K562 (cell line): ENCODE data around the gene MACF1. TPM values are rescaled to one million over a fixed set of nuclear protein-coding genes. Genes with fewer than 3 reads are reported as not detected.

Experiments
- CBX8 ChIP-seq: fragments of 200-600 bp; sonication (generic); IDR thresholded peaks from 2 replicates; pipeline ENCODE4 v1.6.1; 2012; ENCODE audit warnings: borderline replicate concordance, mixed run types, low read depth, mild to moderate bottlenecking, moderate library complexity, mixed read lengths, low read length, control low read depth, inconsistent platforms; ENCODE audit not compliant: poor library complexity, severe bottlenecking; ENCODE audit errors: extremely low read depth
- FOSL1 ChIP-seq: fragments of 200-800 bp; sonication (Bioruptor generic); conservative IDR thresholded peaks from 2 replicates; pipeline ENCODE4 v1.6.1; 2016; ENCODE audit warnings: missing genetic modification characterization, missing compliant biosample characterization
- HDAC1 ChIP-seq, 2 experiments: fragments of 450-650 bp; IDR thresholded peaks; 2 replicates each; pipeline ENCODE4 v1.6.1; 2016 to 2017; ENCODE audit warnings: inconsistent platforms in 1 of 2, mild to moderate bottlenecking in 1 of 2, moderate library complexity in 1 of 2
- HNRNPK ChIP-seq: fragments of 200-400 bp; formaldehyde crosslinking; IDR thresholded peaks from one replicate; pipeline ENCODE4 v1.6.1; 2018; ENCODE audit warnings: mild to moderate bottlenecking, low read depth, low read length; ENCODE audit not compliant: poor library complexity, severe bottlenecking
- MEIS2 ChIP-seq: fragments of 450-650 bp; IDR thresholded peaks from 2 replicates; pipeline ENCODE4 v1.6.1; 2014; ENCODE audit warnings: mild to moderate bottlenecking; ENCODE audit not compliant: partially characterized antibody
- MYBL2 ChIP-seq, 2 experiments: fragments of 450-650 bp in 1 of 2; sonication (generic) in 1 of 2; formaldehyde crosslinking in 1 of 2; IDR thresholded peaks; 2 replicates each; pipeline versions ENCODE4 v1.6.1 to v1.8.1; 2017 to 2022; ENCODE audit warnings: borderline replicate concordance in 1 of 2, inconsistent platforms in 1 of 2, low read depth in 1 of 2, mild to moderate bottlenecking in 1 of 2, missing genetic modification reagents in 1 of 2, moderate library complexity in 1 of 2
- PHF8 ChIP-seq: fragments of 200-600 bp; sonication (generic); IDR thresholded peaks from 2 replicates; pipeline ENCODE4 v1.6.1; 2012; ENCODE audit warnings: mixed run types, mild to moderate bottlenecking, inconsistent platforms, low read length, moderate library complexity, borderline replicate concordance
- PTRF ChIP-seq: fragments of 450-650 bp; IDR thresholded peaks from 2 replicates; pipeline ENCODE4 v1.6.1; 2016; ENCODE audit warnings: mild to moderate bottlenecking, missing genetic modification characterization, missing compliant biosample characterization
- RAD21 ChIP-seq, 2 experiments: fragments of 250-450 bp in 1 of 2; fragments of 450-650 bp in 1 of 2; sonication (Bioruptor Pico) in 1 of 2; formaldehyde crosslinking in 1 of 2; IDR thresholded peaks in 1 of 2; conservative IDR thresholded peaks in 1 of 2; 2 replicates each; pipeline versions ENCODE4 v1.4.0 to v1.8.0; 2020 to 2022; ENCODE audit warnings: mild to moderate bottlenecking in 2 of 2, moderate library complexity in 1 of 2
- RB1 ChIP-seq: fragments of 450-650 bp; IDR thresholded peaks from 2 replicates; pipeline ENCODE4 v1.6.1; 2017; ENCODE audit warnings: low read depth, mild to moderate bottlenecking
- RBM17 ChIP-seq: fragments of 200-400 bp; formaldehyde crosslinking; IDR thresholded peaks from 2 replicates; pipeline ENCODE4 v1.6.1; 2017; ENCODE audit warnings: low read depth, mild to moderate bottlenecking, low read length, borderline replicate concordance
- RBM22 ChIP-seq: fragments of 200-400 bp; formaldehyde crosslinking; IDR thresholded peaks from 2 replicates; pipeline ENCODE4 v1.6.1; 2018; ENCODE audit warnings: low read length, low read depth; ENCODE audit not compliant: poor library complexity, severe bottlenecking
- SOX6 ChIP-seq: fragments of 450-650 bp; IDR thresholded peaks from 2 replicates; pipeline ENCODE4 v1.6.1; 2014; ENCODE audit warnings: mild to moderate bottlenecking
- SP1 ChIP-seq: sonication (generic); formaldehyde crosslinking; IDR thresholded peaks from 2 replicates; pipeline ENCODE4 v1.8.1; 2022; ENCODE audit warnings: mild to moderate bottlenecking, missing genetic modification reagents
- TAF9B ChIP-seq: fragments of 450-650 bp; IDR thresholded peaks from 2 replicates; pipeline ENCODE4 v1.6.1; 2018; ENCODE audit warnings: mild to moderate bottlenecking; ENCODE audit not compliant: partially characterized antibody
- TCFL5 ChIP-seq: fragments of 250-450 bp; sonication (Bioruptor Pico); conservative IDR thresholded peaks from 2 replicates; pipeline ENCODE4 v1.6.1; 2021; ENCODE audit warnings: mild to moderate bottlenecking, moderate library complexity, matching md5 sums
- polyA plus RNA-seq, 8 experiments: library from polyadenylated mRNA; depleted of rRNA in 4 of 8; stranded (reverse) in 5 of 8; unstranded in 3 of 8; fragments of >200 nt; fragmentation: Nextera tagmentation in 2 of 8; fragmentation: Illumina TruSeq in 1 of 8; extraction: Ambion mirVana in 2 of 8; extraction: Trizol in 1 of 8; gene quantifications; 2 replicates each; pipeline versions ENCODE4 v1.2.1 to v1.2.3, GENCODE V29; 2011 to 2014; ENCODE audit warnings: inconsistent platforms in 1 of 8, missing spikeins in 1 of 8
- total RNA-seq, 7 experiments: library from RNA; depleted of rRNA in 6 of 7; stranded (reverse); fragments of >200 nt in 6 of 7; fragmentation: Illumina TruSeq in 2 of 7; extraction: Trizol in 2 of 7; gene quantifications; 2 replicates each; pipeline versions ENCODE4 v1.2.1 to v1.2.3, GENCODE V29; 2011 to 2021; ENCODE audit warnings: low replicate concordance in 1 of 7
- TF ChIP-seq, protein P1 (sequence below), 2 experiments: IDR thresholded peaks; 2 replicates each; pipeline ENCODE4 v1.6.1; 2011; ENCODE audit warnings: borderline replicate concordance in 1 of 2, control low read depth in 1 of 2, low read depth in 1 of 2, low read length in 1 of 2, mild to moderate bottlenecking in 1 of 2, mixed read lengths in 1 of 2, moderate library complexity in 1 of 2; ENCODE audit not compliant: insufficient read depth in 1 of 2, insufficient read length in 1 of 2, poor library complexity in 1 of 2, severe bottlenecking in 1 of 2; ENCODE audit errors: extremely low read depth in 1 of 2
- TF ChIP-seq, protein P2 (sequence below): sonication (generic); formaldehyde crosslinking; IDR thresholded peaks from 2 replicates; pipeline ENCODE4 v1.9.0; 2022; ENCODE audit warnings: mild to moderate bottlenecking, missing genetic modification reagents
- TF ChIP-seq, protein P3 (sequence below): fragments of 450-650 bp; formaldehyde crosslinking; IDR thresholded peaks from 2 replicates; pipeline ENCODE4 v1.4.0; 2022; ENCODE audit warnings: mild to moderate bottlenecking, moderate library complexity
- TF ChIP-seq, protein P4 (sequence below): sonication (generic); formaldehyde crosslinking; IDR thresholded peaks from 2 replicates; pipeline ENCODE4 v1.8.0; 2022; ENCODE audit warnings: mild to moderate bottlenecking, missing genetic modification reagents

The MACF1 gene
- total and polyA plus RNA-seq, 9 of the 15 experiments (the other 6 are each of a cell fraction or from before 2014, with no cell fraction given), result 13.2 to 232 (median 112) TPM

DNA sequence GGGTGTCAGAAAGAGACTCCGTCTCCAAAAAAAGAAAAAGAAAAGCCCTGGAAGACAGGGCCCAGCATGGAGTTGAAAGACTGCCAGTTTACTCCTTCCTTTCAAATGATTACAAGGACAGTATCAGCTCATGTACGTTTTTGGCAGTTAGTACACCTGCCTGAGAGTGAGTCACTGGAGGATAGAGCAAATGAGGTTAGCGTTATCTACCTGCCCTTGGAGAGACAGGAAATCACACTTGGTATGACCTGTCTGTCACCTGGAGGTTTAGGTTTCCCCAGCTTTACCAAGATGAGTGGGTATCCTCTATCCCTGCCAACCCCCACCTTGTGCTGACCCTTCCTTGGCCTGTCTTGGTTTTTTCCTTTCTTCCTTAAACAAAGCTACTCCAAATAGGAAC lies 190.1 kb downstream of the MACF1 start (continued):
- TF ChIP-seq, protein P1, sequence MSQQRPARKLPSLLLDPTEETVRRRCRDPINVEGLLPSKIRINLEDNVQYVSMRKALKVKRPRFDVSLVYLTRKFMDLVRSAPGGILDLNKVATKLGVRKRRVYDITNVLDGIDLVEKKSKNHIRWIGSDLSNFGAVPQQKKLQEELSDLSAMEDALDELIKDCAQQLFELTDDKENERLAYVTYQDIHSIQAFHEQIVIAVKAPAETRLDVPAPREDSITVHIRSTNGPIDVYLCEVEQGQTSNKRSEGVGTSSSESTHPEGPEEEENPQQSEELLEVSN (IDR thresholded peaks at IDR 0.05; ENCODE audit: borderline replicate concordance in 1 of 2, extremely low read depth in 1 of 2, insufficient read depth in 1 of 2, insufficient read length in 1 of 2, low read depth in 1 of 2, low read length in 1 of 2, poor library complexity in 1 of 2, severe bottlenecking in 1 of 2), result no peak
- TF ChIP-seq FOSL1 (tag) (peak; percentile 52), SP1 (CRISPR knock-in tag) (no peak), RBM22 (no peak), HDAC1 (IDR thresholded peaks at IDR 0.05) (peak in 1 of 2 experiments; percentile 18; a peak in 1 of 4 replicates), RB1 (no peak), MYBL2 (IDR thresholded peaks at IDR 0.05; ENCODE audit: low read depth) (peak; percentile 57), MYBL2 (CRISPR knock-in tag; IDR thresholded peaks at IDR 0.05; ENCODE audit: borderline replicate concordance) (no peak), PHF8 (no peak), TAF9B (no peak), MEIS2 (no peak), TCFL5 (CRISPR knock-in tag) (no peak), PTRF (tag) (no peak), RBM17 (no peak), RAD21 (CRISPR knock-in tag; conservative IDR thresholded peaks at IDR 0.05 in 1 of 2, IDR thresholded peaks at IDR 0.05 in 1 of 2) (no peak), CBX8 (no peak), SOX6 (peak; percentile 28; the same call in 1 of the 2 replicates), HNRNPK (no peak)
- TF ChIP-seq, protein P2, sequence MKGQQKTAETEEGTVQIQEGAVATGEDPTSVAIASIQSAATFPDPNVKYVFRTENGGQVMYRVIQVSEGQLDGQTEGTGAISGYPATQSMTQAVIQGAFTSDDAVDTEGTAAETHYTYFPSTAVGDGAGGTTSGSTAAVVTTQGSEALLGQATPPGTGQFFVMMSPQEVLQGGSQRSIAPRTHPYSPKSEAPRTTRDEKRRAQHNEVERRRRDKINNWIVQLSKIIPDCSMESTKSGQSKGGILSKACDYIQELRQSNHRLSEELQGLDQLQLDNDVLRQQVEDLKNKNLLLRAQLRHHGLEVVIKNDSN (CRISPR knock-in tag), result no peak
- TF ChIP-seq, protein P3, sequence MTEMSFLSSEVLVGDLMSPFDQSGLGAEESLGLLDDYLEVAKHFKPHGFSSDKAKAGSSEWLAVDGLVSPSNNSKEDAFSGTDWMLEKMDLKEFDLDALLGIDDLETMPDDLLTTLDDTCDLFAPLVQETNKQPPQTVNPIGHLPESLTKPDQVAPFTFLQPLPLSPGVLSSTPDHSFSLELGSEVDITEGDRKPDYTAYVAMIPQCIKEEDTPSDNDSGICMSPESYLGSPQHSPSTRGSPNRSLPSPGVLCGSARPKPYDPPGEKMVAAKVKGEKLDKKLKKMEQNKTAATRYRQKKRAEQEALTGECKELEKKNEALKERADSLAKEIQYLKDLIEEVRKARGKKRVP (CRISPR knock-in tag), result no peak
- TF ChIP-seq, protein P4, sequence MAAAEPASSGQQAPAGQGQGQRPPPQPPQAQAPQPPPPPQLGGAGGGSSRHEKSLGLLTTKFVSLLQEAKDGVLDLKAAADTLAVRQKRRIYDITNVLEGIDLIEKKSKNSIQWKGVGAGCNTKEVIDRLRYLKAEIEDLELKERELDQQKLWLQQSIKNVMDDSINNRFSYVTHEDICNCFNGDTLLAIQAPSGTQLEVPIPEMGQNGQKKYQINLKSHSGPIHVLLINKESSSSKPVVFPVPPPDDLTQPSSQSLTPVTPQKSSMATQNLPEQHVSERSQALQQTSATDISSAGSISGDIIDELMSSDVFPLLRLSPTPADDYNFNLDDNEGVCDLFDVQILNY (CRISPR knock-in tag), result no peak
